Measurements from ENCODE around the gene FHIT.

DNA sequence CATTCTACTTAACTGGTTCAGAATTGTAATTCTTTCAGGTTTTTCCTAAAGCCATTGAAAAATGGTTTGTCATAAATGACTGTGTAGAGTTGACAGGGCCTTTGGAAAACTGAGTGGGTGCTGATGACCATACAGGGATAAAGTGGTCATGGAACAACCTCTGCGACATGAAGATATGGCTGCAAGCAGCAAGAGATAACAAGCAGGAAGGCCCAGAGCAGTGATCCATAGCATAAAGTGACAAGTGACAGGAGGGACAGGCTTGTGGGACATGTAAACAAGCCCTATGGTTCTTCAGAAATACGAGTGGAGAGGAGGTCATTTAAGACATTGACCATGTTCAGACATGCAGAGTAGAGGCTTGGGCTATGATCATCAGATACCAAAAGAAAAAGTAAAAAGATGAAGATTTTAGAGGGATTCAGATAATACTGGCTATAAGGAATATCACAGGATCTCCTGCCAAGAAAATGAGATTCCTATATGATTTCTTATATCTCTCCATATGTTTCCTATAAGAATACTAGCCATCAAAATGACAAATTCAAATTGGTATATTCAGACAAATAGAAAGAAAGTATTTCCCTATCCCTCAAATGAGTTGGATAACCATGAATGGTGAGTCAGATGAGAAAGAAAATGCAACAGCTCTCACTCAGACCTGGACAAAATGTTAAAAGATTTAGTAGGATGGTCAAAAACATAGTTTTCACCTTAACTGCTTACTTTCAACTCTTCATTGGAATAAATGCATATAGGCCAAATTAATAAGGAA lies 1373.8 kb downstream of the FHIT start:
- TF ChIP-seq, protein P1, sequence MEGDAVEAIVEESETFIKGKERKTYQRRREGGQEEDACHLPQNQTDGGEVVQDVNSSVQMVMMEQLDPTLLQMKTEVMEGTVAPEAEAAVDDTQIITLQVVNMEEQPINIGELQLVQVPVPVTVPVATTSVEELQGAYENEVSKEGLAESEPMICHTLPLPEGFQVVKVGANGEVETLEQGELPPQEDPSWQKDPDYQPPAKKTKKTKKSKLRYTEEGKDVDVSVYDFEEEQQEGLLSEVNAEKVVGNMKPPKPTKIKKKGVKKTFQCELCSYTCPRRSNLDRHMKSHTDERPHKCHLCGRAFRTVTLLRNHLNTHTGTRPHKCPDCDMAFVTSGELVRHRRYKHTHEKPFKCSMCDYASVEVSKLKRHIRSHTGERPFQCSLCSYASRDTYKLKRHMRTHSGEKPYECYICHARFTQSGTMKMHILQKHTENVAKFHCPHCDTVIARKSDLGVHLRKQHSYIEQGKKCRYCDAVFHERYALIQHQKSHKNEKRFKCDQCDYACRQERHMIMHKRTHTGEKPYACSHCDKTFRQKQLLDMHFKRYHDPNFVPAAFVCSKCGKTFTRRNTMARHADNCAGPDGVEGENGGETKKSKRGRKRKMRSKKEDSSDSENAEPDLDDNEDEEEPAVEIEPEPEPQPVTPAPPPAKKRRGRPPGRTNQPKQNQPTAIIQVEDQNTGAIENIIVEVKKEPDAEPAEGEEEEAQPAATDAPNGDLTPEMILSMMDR (IDR thresholded peaks at IDR 0.05), result no peak
- TF ChIP-seq POLR2AphosphoS5 (IDR thresholded peaks at IDR 0.05; ENCODE audit: low read depth, low read length) (no peak), TEAD4 (IDR thresholded peaks at IDR 0.05; ENCODE audit: borderline replicate concordance, insufficient read depth) (no peak), SIN3A (IDR thresholded peaks at IDR 0.05; ENCODE audit: borderline replicate concordance, low read depth, low read length) (no peak), FOXM1 (IDR thresholded peaks at IDR 0.05; ENCODE audit: low read depth) (no peak), EP300 (IDR thresholded peaks at IDR 0.05; ENCODE audit: borderline replicate concordance in 1 of 2, low read depth in 1 of 2, low read length in 1 of 2) (no peak), SMC3 (IDR thresholded peaks at IDR 0.05; ENCODE audit: low read depth, low read length) (no peak), EZH2phosphoT487 (IDR thresholded peaks at IDR 0.05; ENCODE audit: borderline replicate concordance, low read depth) (no peak), TAF1 (IDR thresholded peaks at IDR 0.05; ENCODE audit: borderline replicate concordance, low read depth, low read length) (no peak)
- TF ChIP-seq, protein P2, sequence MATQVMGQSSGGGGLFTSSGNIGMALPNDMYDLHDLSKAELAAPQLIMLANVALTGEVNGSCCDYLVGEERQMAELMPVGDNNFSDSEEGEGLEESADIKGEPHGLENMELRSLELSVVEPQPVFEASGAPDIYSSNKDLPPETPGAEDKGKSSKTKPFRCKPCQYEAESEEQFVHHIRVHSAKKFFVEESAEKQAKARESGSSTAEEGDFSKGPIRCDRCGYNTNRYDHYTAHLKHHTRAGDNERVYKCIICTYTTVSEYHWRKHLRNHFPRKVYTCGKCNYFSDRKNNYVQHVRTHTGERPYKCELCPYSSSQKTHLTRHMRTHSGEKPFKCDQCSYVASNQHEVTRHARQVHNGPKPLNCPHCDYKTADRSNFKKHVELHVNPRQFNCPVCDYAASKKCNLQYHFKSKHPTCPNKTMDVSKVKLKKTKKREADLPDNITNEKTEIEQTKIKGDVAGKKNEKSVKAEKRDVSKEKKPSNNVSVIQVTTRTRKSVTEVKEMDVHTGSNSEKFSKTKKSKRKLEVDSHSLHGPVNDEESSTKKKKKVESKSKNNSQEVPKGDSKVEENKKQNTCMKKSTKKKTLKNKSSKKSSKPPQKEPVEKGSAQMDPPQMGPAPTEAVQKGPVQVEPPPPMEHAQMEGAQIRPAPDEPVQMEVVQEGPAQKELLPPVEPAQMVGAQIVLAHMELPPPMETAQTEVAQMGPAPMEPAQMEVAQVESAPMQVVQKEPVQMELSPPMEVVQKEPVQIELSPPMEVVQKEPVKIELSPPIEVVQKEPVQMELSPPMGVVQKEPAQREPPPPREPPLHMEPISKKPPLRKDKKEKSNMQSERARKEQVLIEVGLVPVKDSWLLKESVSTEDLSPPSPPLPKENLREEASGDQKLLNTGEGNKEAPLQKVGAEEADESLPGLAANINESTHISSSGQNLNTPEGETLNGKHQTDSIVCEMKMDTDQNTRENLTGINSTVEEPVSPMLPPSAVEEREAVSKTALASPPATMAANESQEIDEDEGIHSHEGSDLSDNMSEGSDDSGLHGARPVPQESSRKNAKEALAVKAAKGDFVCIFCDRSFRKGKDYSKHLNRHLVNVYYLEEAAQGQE (IDR thresholded peaks at IDR 0.05; ENCODE audit: low read depth, low read length), result no peak
- TF ChIP-seq, protein P3, sequence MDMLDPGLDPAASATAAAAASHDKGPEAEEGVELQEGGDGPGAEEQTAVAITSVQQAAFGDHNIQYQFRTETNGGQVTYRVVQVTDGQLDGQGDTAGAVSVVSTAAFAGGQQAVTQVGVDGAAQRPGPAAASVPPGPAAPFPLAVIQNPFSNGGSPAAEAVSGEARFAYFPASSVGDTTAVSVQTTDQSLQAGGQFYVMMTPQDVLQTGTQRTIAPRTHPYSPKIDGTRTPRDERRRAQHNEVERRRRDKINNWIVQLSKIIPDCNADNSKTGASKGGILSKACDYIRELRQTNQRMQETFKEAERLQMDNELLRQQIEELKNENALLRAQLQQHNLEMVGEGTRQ (IDR thresholded peaks at IDR 0.05; ENCODE audit: borderline replicate concordance, low read depth, low read length), result no peak
